GM23248 (cell line): ENCODE measurements around the gene EFCAB11.

ENCODE experiments used
- EZH2 ChIP-seq: fragments of 200-600 bp; sonication (generic); IDR thresholded peaks from 2 replicates; pipeline ENCODE4 v1.6.1; 2018; ENCODE audit warnings: antibody characterized with exemption, mild to moderate bottlenecking; ENCODE audit not compliant: insufficient read depth, poor library complexity, severe bottlenecking
- EZH2phosphoT487 ChIP-seq: fragments of 200-600 bp; sonication (generic); IDR thresholded peaks from 2 replicates; pipeline ENCODE4 v1.6.1; 2018; ENCODE audit warnings: antibody characterized with exemption, moderate library complexity, mild to moderate bottlenecking, low read depth; ENCODE audit not compliant: insufficient read depth

DNA sequence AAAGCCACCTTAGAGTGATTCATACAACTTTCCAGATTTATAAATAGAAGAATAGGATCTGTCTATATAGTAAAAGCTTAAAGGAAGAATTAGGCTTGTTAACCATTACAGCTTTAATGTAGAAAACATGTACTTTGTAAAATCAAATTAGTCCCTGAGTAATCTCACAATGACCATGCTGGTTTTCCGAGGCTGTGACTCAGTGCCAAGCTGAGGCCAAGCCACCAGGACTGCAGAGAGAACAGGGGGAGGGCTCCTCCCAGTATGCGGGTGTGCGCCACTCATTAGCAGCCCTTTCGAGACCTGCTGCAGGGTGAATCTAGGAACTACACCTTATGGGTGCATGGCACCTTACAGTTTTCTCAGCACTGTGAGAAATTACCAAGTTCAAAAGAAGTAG is 167.0 kb downstream of the EFCAB11 start:
- no peak for TF ChIP-seq EZH2
- no peak for TF ChIP-seq EZH2phosphoT487
